Measurements from ENCODE around the gene ALDH1A2.
"Not testable (repeated sequence)": the region's sequence is repeated elsewhere in the genome, so short reads cannot be mapped to it uniquely, and the experiment has no call there.

Gene ALDH1A2

DNA sequence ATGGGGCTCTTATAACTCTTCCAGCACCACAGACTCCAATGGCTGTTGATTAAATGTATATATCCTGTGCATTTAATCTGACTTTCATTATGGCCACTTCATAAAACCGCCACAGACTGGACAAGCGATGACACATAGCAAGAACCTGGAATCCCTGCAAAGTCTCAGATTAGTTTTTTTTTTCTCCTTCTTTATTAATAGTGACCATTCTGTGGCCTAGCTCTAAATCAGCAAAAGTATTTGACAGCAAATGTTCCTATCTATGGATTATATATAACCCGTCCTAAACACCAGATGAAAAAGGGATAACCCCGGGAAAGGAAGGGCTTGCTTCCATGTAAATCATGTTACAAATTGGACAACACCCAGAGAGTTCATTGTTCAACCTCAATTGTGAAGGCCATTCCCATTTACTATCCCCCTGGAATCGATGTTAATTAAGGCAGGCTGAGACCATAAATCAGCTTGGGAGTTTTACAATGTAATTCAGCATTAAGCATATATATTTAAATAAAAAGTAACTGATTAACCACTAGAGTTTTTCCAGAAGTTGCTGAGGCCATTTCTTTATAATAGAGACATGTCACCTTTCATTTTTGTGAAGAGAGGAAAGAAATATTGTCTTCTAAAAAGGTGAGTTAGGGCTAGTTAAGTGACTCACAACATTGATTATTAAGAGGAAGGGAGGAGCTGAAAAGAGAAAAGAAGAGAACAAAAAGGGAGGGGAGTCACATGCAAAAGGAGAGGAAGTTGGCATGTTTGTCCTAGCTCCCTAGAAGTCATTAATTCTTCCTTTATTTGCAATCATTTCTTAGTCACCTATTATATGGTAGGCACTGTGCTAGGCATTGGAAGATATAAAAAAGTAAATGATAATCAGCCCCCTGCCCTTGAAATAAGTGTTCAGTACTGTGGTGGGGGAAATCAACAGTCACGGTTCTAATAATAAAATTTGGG is 26.2 kb downstream of the ALDH1A2 start:
- DNase-seq, result no peak

DNA sequence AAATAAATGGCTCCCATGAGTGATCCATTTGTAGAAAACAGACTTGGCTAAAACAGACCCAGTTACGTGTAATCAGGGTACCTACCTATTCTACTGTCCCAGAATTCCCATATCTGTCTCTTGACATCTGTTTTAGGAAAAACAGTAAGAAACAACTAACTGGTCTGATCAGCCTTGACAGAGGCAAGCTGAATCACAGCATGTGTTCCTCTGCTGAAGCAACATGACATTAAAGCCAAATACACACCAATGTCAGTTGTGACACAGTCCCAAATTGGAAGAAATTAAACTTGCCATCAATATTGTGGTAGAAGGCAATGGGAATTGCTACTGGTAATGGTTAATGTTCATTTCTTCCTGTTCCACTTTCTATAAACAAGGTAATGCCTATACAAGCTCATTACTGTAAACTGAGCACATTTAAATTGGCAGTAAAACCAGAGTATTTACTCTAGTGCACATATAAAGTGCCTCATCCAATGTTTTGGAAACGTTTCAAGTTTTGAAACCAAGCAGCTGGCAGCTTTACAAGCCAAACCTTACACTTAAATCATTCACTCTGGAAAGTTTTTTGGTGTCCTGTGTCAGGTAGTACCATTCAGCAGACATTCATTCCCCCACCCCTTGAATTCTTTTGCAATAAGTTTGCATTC is 27.0 kb downstream of the ALDH1A2 start:
- DNase-seq, result peak; percentile 5

DNA sequence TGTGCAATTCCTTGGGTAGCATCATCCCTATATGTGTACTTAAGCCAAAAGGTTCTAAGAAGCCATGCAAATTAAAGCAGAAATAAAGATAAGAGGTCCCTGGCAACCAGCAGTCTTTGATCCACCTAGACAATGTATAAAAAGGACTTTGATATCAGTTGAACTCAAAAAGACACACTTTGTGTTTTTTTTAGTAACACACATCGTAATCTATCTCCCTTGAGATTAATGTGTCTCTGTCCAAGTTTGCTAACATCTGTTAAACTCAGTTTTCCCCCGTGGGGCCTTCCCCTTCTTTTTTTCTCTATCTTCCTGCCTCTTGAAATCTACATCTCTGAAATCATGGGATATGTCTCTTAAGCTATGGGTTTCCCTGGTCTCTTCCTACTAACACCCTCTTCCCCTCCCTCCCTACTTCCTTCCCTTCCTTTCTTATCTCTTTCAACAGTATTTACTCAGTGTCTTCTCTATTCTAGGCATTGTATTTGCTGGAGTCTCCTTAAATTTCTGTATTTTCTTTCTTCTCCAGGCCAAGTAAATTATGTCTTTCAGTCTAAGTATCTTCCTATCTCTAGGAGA is 27.7 kb downstream of the ALDH1A2 start:
- no peak for DNase-seq

DNA sequence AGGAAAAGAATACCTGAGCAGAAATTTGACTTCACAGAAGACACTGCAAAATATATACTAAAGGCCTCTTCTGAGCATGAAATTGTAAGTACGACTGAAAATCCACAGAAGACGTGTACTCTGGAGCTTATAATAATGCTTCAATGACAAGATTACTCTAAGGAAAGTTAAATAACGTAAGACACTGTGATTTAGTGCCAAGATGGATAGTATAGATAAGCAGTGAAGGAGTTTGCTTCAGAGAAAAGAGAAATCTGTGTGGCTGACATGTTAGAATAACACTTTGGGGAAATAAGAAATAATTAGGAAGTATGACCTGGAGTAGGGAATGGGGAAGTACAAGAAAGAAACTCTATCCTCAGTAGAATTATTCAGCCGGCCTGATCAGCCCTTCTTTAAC is 28.9 kb downstream of the ALDH1A2 start:
- DNase-seq, result no peak

DNA sequence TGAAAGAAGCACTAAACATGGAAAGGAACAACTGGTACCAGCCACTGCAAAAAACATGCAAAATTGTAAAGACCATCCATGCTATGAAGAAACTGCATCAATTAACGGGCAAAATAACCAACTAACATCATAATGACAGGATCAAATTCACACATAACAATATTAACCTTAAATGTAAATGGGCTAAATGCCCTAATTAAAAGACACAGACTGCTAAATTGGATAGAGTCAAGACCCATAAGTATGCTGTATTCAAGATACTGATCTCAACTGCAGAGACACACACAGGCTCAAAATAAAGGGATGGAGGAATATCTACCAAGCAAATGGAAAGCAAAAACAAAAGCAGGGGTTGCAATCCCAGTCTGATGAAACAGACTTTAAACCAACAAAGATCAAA is 37.1 kb downstream of the ALDH1A2 start:
- not testable (repeated sequence) for DNase-seq

DNA sequence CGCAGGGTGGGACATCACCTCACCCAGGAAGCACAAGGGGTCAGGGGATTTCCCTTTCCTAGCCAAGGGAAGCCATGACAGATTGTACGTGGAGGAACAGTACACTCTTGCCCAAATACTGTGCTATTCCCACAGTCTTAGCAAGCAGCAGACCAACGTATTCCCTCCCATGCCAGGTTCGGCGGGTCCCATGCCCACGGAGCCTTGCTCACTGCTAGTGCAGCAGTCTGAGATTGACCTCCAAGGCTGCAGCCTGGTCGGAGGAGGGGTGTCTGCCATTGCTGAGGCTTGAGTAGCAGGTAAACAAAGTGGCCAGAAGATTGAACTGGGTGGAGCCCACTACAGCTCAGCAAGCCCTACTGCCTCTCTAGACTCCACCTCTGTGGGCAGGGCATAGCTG is 39.0 kb downstream of the ALDH1A2 start:
- DNase-seq, result no peak

DNA sequence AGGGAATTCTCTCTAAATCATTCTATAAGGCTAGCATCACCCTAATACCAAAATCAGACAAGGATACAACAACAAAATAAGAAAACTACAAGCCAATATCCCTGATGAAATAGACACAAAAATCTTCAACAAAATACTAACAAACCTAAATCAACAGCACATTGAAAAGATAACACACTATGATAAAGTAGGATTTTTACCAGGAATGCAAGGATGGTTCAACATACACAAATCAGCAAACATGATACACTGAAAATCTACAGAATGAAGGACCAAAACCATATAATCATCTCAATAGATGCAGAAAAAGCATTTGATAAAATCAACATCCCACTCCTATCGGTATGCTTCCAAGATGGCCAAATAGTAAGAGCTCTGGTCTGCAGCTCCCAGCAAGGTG is 39.5 kb downstream of the ALDH1A2 start:
- DNase-seq, result no peak

DNA sequence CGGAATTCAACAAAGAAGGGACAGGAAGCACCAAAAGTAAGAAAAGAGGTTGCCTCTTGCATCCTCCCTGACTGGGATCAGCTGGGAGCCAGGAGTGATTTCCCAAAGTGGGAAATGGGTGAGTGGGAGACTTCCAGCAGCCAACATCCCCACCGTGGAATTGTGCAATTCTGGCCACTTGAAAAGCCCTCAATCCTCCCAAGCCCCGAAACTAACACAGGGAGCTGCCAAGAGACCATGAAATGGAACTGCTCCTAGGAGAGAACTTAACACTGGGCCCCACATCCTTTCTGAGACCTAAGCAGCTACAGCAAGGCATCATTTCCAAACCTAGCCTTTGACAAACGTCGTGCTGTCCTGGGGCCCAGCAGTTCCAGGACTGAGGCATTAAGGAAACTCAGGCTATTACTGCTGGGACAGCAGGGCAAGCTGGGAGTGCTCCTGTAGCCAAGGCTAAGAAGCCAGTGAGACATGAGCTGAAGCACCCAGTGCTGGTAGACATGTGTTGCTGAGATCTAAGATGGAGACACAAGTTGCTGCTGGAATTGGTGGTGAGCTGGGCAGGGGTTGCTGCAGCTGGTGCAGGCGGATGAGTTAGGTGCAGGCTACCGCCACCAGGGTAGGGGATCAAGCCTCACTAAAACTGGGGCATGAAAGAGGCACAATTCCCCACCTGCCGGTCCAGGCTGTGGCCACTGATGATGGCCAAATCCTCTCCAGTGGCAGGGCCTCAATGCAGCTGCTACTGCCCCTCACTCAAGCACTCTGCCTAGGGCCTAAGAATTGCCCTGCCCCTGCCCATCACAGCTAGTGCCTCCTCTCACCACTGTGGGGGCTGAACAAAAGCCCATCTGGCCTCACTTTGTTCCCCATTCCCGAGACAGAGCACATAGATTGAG is 43.9 kb downstream of the ALDH1A2 start:
- DNase-seq, result no peak

DNA sequence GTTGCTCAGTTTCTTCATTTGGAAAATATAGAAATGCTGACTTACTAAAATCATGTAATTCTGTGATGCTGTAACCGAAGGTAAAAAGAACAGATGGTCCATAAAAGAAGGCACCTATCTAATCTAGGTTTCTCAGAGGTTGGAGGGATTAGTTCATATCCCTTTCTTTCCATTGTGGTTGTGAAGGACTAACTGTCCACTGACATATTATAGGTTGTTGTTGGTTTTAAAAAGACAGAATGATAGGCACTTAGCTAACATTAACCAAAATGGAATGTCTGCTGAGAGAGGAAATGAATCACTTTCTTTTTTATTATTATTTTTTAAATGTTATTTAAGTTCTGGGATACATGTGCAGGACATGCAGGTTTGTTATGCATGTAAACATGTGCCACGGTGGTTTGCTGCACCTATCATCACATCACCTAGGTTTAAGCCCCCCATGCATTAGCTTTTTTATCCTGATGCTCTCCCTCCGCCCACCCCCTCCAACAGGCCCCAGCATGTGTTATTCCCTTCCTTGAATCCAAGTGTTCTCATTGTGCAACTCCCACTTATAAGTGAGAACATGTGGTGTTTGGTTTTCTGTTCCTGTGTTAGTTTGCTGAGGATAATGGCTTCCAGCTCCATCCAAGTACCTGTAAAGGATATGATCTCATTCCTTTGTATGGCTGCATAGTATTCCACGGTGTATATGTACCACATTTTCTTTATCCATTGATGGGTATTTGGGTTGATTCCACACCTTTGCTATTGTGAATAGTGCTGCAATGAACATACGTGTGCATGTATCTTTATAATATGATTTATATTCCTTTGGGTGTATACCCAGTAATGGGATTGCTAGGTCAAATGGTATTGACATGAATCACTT is 45.8 kb downstream of the ALDH1A2 start:
- DNase-seq, result no peak

DNA sequence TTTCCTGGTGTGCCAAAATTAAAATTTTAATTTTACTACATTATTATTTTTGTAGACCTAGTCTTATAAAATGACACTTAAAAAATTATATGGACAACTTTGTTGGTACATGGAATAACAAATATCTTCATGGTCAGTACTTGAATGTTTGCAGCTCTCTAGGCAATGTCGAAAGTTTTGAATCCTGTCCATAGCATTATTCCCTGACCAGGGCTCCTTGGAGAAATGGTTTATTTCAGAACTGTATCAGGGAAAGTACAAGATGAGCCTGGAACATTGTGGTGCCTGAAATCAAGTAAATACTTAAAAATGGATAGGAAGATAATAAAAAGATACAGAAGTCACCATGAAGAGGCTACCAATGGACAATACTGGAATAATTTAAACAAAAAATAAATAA is 47.6 kb downstream of the ALDH1A2 start:
- no peak for DNase-seq

DNA sequence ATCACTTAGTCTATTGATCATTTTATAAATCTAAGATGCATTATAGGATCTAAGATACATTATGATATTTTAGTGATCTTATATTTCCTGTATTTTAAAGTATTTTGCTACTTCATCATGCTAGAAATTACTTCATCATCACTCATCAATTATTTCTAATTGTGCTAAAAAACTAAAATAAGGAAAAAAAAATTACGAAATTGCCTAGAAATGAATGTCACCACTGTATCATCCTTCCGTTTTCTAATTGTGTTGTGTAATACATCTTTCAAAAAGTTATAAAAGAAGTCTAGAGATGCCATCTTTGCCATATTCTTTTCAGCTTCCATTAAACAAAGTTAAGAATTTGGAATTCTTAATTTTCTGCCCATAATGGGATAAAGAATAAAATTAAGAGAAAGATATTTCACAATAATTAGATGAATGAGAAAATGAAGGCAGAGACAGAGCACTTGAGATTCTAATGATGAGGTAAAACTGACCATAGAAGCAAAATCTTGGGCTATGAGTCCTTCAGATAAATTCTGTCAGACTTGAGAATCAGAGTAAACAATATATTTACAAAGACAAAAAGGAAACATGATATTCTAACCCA is 48.8 kb downstream of the ALDH1A2 start:
- DNase-seq, result no peak

DNA sequence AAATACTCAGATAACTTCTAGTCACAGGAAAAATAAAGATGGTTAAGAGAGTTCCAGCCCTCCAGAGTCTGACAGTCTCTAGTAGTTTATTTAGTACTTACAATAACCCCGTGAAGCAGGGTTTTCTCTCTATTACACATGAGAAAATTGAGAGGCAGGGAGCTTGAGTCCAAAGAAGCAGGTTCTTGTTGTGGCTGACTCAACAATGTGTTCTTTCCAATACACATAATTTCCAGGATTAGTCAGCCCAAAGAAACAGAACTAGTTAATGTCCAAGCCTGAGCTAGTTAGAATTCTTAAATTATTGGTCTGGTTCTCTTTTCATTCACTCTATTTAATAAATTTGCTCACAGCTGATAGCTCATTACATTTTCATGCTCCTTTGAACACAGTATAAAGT is 49.9 kb downstream of the ALDH1A2 start:
- DNase-seq, result no peak

DNA sequence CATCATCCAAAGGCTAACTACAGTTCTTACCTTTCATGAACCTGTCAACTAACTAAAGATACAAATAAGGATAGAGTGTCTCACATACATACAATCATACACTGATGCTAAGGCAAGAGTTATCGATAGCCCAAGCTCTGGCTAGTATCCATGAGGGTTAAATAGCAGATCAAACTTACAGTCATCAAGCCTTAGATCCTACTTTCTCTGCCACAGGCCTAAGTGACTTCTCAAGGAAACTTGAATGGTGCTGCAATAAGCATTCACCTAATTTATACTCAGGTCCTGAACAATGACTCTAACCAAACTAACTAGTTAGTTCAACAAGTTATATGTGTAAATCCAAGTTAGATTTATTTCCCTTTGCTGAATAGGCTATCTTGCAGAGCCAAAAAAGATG is 51.0 kb downstream of the ALDH1A2 start:
- DNase-seq, result no peak

DNA sequence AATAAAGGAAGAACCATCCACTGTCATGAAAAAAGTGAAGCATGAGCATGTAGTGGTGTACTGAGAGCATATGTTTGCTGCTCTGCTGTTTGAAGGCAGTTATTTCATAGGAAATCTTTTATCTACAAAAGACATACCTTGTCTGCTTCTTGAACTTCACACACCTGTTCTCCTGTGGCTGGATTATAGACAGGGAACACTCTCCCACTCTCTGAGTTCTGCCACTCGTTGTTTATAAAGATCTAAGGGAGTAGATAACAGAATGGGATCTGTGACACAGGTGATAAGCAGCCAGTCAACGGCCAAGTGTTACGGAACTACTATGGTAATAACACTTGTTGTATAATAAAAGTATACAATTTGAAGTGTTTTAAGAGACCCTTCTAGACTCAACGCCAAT is 51.5 kb downstream of the ALDH1A2 start:
- DNase-seq, result no peak

DNA sequence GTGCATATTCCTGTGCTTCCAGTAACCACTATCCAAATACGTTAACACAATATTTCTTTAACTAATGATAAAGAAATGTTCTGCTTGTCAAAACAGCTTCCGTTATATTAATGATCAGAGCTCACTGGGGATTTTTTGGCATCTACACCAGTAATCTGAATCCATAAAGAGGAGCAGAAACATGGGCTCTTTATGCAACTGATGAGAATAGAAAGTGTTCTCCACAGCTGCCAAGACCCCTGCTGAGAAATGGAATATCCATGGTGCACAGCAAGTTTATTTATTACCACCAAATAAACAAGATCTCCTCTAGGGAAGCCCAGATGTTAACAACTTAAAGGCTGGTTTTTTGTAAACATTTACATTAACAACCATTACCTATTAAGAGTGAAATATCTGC is 54.5 kb downstream of the ALDH1A2 start:
- peak; percentile 25 for DNase-seq

DNA sequence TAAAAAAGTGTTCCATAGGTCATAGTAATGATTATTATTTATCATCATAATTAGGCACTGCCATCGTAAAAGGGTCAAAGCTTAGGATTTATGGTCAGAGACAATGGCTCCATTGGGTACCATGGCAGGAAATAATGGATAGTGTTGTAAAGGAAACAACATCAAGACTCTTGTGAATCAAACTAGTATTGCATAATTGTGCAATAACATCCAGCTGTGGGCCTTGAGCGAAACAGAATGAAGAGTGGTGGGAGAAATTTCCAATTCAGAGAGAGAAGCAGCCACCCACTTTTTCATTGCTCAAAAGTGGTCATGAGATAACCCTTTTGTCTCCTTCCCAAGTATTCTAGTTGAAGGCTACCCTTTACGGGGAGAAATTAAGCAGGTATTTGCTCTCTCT is 61.7 kb downstream of the ALDH1A2 start:
- DNase-seq, result no peak

DNA sequence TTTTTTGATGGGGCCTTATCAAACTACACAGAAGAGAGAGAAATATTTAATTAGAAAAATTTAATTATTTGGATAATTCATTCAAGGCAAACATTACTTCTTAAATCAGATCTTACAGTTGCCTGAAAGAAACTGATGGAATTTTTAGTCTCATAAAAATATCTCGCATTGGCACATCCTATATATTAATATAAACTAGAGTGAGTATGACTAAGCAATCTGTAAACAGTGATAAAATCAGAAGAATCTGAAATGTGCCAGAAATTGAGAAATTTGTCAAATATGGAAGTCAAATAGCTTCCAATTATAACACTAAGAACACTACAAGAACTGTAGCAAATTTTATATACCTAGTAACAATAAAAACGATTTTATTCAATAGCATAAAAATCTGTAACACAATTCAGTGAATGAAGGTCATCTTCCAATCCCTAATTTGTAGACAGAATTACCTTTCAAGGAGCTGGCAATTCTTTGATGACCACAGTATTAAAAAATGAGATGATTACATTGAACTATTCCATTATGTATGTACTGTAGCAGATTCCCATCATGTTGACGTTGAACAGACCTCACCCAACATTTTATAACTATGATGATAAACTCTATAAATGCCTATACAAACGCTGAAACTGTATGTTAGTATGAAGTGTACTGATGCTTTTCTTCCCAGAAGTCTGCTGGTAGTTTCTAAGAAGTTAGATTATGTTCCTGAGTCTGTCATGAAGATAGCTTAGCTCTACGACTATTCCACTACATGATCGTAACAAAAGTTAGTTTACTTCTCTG is 63.0 kb downstream of the ALDH1A2 start:
- DNase-seq, result no peak

DNA sequence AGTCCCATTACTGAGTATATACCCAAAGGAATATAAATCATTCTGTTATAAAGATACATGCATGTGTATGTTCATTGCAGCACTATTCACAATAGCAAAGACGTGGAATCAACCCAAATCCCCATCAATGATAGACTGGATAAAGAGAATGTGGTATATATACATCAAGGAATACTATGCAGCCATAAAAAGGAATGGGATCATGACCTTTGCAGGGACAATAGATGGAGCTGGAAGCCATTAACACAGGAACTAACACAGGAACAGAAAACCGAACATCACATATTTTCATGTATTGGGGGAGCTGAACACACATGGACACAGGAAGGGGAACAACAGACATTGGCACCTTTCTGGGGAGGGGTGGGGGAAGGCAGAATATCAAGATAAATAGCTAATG is 65.8 kb downstream of the ALDH1A2 start:
- not testable (repeated sequence) for DNase-seq

DNA sequence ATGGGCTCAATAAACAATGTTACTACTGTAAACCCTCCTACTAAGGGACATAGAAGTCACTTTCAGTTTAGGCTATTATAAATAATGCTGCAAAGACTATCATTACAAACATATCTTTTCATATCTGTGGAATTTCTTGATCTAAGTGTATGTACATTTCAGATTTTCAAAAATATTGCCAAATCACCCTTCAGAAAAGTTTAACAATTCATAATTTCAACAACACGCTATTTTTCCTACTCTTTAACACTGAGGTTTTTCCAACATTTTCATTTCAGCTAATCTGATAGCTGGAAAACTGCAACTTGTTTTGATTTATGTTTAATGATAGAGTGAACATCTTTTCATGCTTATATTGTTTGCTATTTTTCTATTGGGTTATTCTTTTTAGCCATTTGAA is 69.0 kb downstream of the ALDH1A2 start:
- no peak for DNase-seq

DNA sequence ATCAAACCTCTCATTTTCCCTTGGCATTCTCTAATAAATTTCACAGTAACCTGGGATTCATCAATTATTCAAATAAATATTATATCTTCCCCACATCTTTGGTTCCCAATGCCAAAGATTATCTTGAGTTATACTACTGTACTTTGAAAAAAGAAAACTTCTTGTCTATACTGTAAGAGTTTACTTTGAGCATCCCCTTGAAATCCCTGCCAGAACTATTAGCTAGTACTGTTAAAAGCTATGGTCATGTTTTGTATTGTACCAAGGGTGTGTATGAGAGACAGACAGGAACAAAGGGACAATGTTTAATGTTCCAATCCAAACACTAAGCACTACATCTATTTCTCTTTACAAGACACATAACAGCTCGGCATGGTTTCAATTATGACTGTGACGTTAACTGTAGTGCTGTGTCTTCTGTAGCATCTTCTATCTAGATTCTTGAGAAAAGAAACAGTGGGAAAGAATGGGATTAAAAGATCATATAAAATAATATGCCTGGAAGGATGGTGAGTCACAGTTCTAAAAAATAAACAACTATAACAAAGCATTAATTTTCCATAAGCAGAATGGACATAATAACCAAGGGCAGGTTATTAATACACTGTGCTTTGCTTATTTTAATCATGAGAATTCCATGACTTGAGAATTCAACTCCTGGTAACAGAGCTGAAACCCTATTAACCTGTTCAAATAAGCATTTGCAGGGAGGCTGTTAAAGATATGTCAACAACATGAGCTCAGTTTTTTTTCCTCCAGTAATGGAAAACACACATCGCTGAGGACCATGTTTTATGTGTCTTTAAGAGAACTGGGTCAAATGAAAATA is 71.1 kb downstream of the ALDH1A2 start:
- DNase-seq, result no peak
